ENCODE measurements around the gene GALNT13.

The GALNT13 gene

GRCh38 chr2:154092571-154092970, 220.8 kb downstream of the GALNT13 start:
- H2AFZ ChIP-seq (ENCODE audit: low read depth, low read length, severe bottlenecking): no peak overlapping the region
- TF ChIP-seq CTCF (IDR thresholded peaks at IDR 0.05; ENCODE audit: insufficient read depth, low read length, poor library complexity, severe bottlenecking): no peak
- no peak for TF ChIP-seq EZH2phosphoT487 (conservative IDR thresholded peaks at IDR 0.05; ENCODE audit: low read length)
- H3K9me3 ChIP-seq (ENCODE audit: insufficient read depth, low read length): no peaks in the 10 kb centered on the region
- H4K20me1 ChIP-seq (ENCODE audit: low read depth, low read length): no peaks in the 10 kb centered on the region
- no peaks in the 10 kb centered on the region for H3K9me2 ChIP-seq (replicated peaks; ENCODE audit: insufficient read depth, low read length)
- no peaks in the 10 kb centered on the region for H3K27me3 ChIP-seq (ENCODE audit: low read length)
- no peaks in the 10 kb centered on the region for H3K36me3 ChIP-seq (ENCODE audit: low read length)
- no peak overlapping the region for H3K4me2 ChIP-seq (ENCODE audit: low read depth, low read length, poor library complexity, severe bottlenecking)
- no peaks in the 10 kb centered on the region for H3K79me2 ChIP-seq (ENCODE audit: insufficient read depth, low read length)
- no peak overlapping the region for H3K4me3 ChIP-seq (ENCODE audit: insufficient read depth, low read length, poor library complexity, severe bottlenecking)
- H3F3A ChIP-seq (ENCODE audit: insufficient read depth): no peaks in the 10 kb centered on the region
- no peak overlapping the region for H3K27ac ChIP-seq (ENCODE audit: low read depth, low read length)
- no peak overlapping the region for H3K9ac ChIP-seq (ENCODE audit: low read length)

DNA sequence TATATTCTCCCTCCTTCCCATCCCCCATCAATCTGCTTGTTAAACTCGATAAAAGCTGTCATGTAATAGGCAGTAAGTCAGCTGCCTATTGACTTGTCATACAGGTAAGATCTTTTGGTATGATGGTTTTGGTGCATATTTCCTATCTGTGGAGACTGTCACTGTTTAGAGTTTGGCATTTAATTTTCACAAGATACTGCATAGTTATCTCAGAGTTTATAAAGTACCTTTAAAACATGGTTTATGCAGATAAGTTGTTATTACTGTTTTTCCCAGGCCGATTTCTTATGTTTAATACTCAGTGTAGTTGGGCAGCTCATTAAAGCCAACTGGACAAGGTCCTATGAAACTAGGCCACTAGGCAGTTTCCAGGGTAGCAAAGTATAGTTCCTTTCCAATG, 222.1 kb downstream of the GALNT13 start:
- Histone ChIP-seq H4K20me1 (ENCODE audit: low read depth, low read length) (no peaks in the 10 kb centered on the region), H3K9me2 (replicated peaks; ENCODE audit: insufficient read depth, low read length) (no peaks in the 10 kb centered on the region), H2AFZ (ENCODE audit: low read depth, low read length, severe bottlenecking) (no peak overlapping the region), H3K4me2 (ENCODE audit: low read depth, low read length, poor library complexity, severe bottlenecking) (no peak overlapping the region), H3K27ac (ENCODE audit: low read depth, low read length) (no peak overlapping the region), H3K9ac (ENCODE audit: low read length) (no peak overlapping the region), H3K27me3 (ENCODE audit: low read length) (no peaks in the 10 kb centered on the region), H3K4me3 (ENCODE audit: insufficient read depth, low read length, poor library complexity, severe bottlenecking) (no peak overlapping the region), H3K79me2 (ENCODE audit: insufficient read depth, low read length) (no peaks in the 10 kb centered on the region), H3K36me3 (ENCODE audit: low read length) (no peaks in the 10 kb centered on the region), H3K9me3 (ENCODE audit: insufficient read depth, low read length) (no peaks in the 10 kb centered on the region), H3F3A (ENCODE audit: insufficient read depth) (no peaks in the 10 kb centered on the region)
- TF ChIP-seq CTCF (IDR thresholded peaks at IDR 0.05; ENCODE audit: insufficient read depth, low read length, poor library complexity, severe bottlenecking): no peak
- no peak for TF ChIP-seq EZH2phosphoT487 (conservative IDR thresholded peaks at IDR 0.05; ENCODE audit: low read length)

DNA sequence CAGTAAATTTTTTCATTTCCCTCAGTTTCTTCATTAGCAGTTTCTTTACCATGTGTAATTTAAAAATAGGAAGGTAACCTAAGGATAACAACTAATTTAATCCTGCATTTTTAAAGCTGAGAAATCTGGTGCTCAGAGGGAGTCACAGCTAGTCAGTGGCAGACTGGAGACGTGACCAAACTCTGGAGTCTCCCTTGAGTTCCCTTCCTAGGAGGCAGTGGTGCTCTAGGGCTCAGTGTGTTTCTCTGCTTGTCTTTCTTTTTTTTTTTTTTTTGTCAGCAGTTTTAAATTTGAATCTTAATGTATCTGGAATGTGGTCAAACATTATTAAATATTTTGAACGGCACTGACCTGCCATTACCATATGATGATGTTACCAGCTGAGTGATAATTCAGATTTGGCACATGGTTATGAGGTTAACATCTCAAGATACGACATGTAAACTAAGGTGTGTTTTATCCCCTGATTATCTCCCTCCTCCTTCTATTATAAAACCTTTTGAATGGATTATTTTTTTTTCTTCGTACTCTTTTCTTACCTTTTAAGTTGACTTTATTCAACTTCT, 226.2 kb downstream of the GALNT13 start:
- TF ChIP-seq CTCF (IDR thresholded peaks at IDR 0.05; ENCODE audit: insufficient read depth, low read length, poor library complexity, severe bottlenecking): no peak
- no peak for TF ChIP-seq EZH2phosphoT487 (conservative IDR thresholded peaks at IDR 0.05; ENCODE audit: low read length)
- H2AFZ ChIP-seq (ENCODE audit: low read depth, low read length, severe bottlenecking): no peak overlapping the region
- H3K27me3 ChIP-seq (ENCODE audit: low read length): no peaks in the 10 kb centered on the region

More for the DNA sequence above, 226.2 kb downstream of the GALNT13 start:
- Histone ChIP-seq H4K20me1 (ENCODE audit: low read depth, low read length) (no peaks in the 10 kb centered on the region), H3K9me2 (replicated peaks; ENCODE audit: insufficient read depth, low read length) (no peaks in the 10 kb centered on the region), H3K4me3 (ENCODE audit: insufficient read depth, low read length, poor library complexity, severe bottlenecking) (no peak overlapping the region), H3K4me2 (ENCODE audit: low read depth, low read length, poor library complexity, severe bottlenecking) (no peak overlapping the region), H3K9ac (ENCODE audit: low read length) (no peak overlapping the region), H3F3A (ENCODE audit: insufficient read depth) (no peaks in the 10 kb centered on the region), H3K79me2 (ENCODE audit: insufficient read depth, low read length) (no peaks in the 10 kb centered on the region), H3K36me3 (ENCODE audit: low read length) (no peaks in the 10 kb centered on the region), H3K9me3 (ENCODE audit: insufficient read depth, low read length) (no peaks in the 10 kb centered on the region), H3K27ac (ENCODE audit: low read depth, low read length) (no peak overlapping the region)

Measured in SU-DHL-6 (cell line).